NCI-H2227 (cell line): ENCODE results near the gene TNFAIP3.
"Not testable (repeated sequence)": the region's sequence is repeated elsewhere in the genome, so short reads cannot be mapped to it uniquely, and the experiment has no call there.

Experiments used
- DNase-seq: peaks from one replicate; lab custom pipeline; 2025; ENCODE audit not compliant: unreplicated experiment; lab: John Stamatoyannopoulos, UW

The TNFAIP3 gene

GRCh38 chr6:137866914-137867684 is at the start of gene TNFAIP3:
Gene TNFAIP3 (plus strand): TSS chr6:137867259. CDS start chr6:137871228, 3,969 bp downstream.
- DNase-seq: peak; percentile 75

GRCh38 chr6:137818440-137818839 is 48.6 kb upstream of the TNFAIP3 start:
- DNase-seq: no peak

- DNase-seq: no peak
Observed at GRCh38 chr6:137819740-137820139, 47.3 kb upstream of the TNFAIP3 start.

GRCh38 chr6:137820425-137820824 is 46.6 kb upstream of the TNFAIP3 start:
- DNase-seq: no peak

- DNase-seq: no peak
Observed at GRCh38 chr6:137820952-137821351, 46.1 kb upstream of the TNFAIP3 start.

GRCh38 chr6:137821491-137821890 is 45.6 kb upstream of the TNFAIP3 start:
- DNase-seq: no peak

- no peak for DNase-seq
Observed at GRCh38 chr6:137823826-137824555, 43.1 kb upstream of the TNFAIP3 start.

GRCh38 chr6:137824556-137824879 is 42.5 kb upstream of the TNFAIP3 start:
- no peak for DNase-seq

- DNase-seq: no peak
Observed at GRCh38 chr6:137824896-137825295, 42.2 kb upstream of the TNFAIP3 start.

- DNase-seq: no peak
Observed at GRCh38 chr6:137827411-137827940, 39.6 kb upstream of the TNFAIP3 start.

GRCh38 chr6:137827977-137828810 is 38.9 kb upstream of the TNFAIP3 start:
- no peak for DNase-seq

GRCh38 chr6:137829641-137830083 is 37.4 kb upstream of the TNFAIP3 start:
- no peak for DNase-seq

GRCh38 chr6:137830511-137830911 is 36.5 kb upstream of the TNFAIP3 start:
- no peak for DNase-seq

GRCh38 chr6:137832110-137832509 is 34.9 kb upstream of the TNFAIP3 start:
- no peak for DNase-seq

GRCh38 chr6:137834508-137834907 is 32.6 kb upstream of the TNFAIP3 start:
- no peak for DNase-seq

- DNase-seq: no peak
Observed at GRCh38 chr6:137836788-137837187, 30.3 kb upstream of the TNFAIP3 start.

GRCh38 chr6:137838090-137838489 is 29.0 kb upstream of the TNFAIP3 start:
- DNase-seq: not testable (repeated sequence)

- DNase-seq: not testable (repeated sequence)
Observed at GRCh38 chr6:137838597-137838996, 28.5 kb upstream of the TNFAIP3 start.

- no peak for DNase-seq
Observed at GRCh38 chr6:137839076-137839475, 28.0 kb upstream of the TNFAIP3 start.

GRCh38 chr6:137840252-137840651 is 26.8 kb upstream of the TNFAIP3 start:
- DNase-seq: no peak

GRCh38 chr6:137843211-137843610 is 23.8 kb upstream of the TNFAIP3 start:
- DNase-seq: no peak
